Fibroblast of villous mesenchyme (primary cell): ENCODE measurements around the gene CCBE1. TPM values are rescaled to one million over a fixed set of nuclear protein-coding genes. Genes with fewer than 3 reads are reported as not detected.

Experiments
- DNase-seq: peaks from one replicate; pipeline ENCODE4 v3.0.0-alpha.2; 2010; ENCODE audit warnings: low read depth
- H3K4me3 ChIP-seq: 2 replicates; pipeline ENCODE4 v1.5.1; 2011; ENCODE audit warnings: low read depth, mild to moderate bottlenecking, low read length
- CTCF ChIP-seq: IDR thresholded peaks from 2 replicates; pipeline ENCODE4 v1.5.1; 2012; ENCODE audit warnings: low read depth, mild to moderate bottlenecking, low read length; ENCODE audit not compliant: insufficient read depth
- total RNA-seq: library from RNA; depleted of rRNA; stranded (reverse); fragments of >200 nt; gene quantifications from 2 replicates; pipeline ENCODE4 v1.2.3, GENCODE V29; 2012

Gene CCBE1
- total RNA-seq, 1 donor, result 10.4 TPM

- TF ChIP-seq CTCF, result no peak
- H3K4me3 ChIP-seq, result no peak overlapping the region
- DNase-seq, result peak; percentile 55
Measured at GRCh38 chr18:59690186-59690982, 6.8 kb downstream of the CCBE1 start.

GRCh38 chr18:59689756-59690155 lies 7.5 kb downstream of the CCBE1 start:
- DNase-seq, result no peak
- no peak overlapping the region for H3K4me3 ChIP-seq
- no peak for TF ChIP-seq CTCF

- no peak for DNase-seq
- H3K4me3 ChIP-seq, result no peak overlapping the region
- no peak for TF ChIP-seq CTCF
Measured at GRCh38 chr18:59686260-59686659, 11.0 kb downstream of the CCBE1 start.

GRCh38 chr18:59685501-59685900 lies 11.7 kb downstream of the CCBE1 start:
- no peak for DNase-seq
- no peak overlapping the region for H3K4me3 ChIP-seq
- TF ChIP-seq CTCF, result no peak

- DNase-seq, result no peak
- H3K4me3 ChIP-seq, result no peak overlapping the region
- no peak for TF ChIP-seq CTCF
Measured at GRCh38 chr18:59684777-59685176, 12.4 kb downstream of the CCBE1 start.

- DNase-seq, result no peak
- no peak overlapping the region for H3K4me3 ChIP-seq
- TF ChIP-seq CTCF, result no peak
Measured at GRCh38 chr18:59681521-59682004, 15.7 kb downstream of the CCBE1 start.
